Activated B cell treated with CpG ODN at 0.5 μM for 24 hours (primary cell): ENCODE data around the gene PSMB8. TPM values are rescaled to one million over a fixed set of nuclear protein-coding genes. Genes with fewer than 3 reads are reported as not detected.

ENCODE experiments used
- ATAC-seq: fragments of 200-7000 bp; cut with Tn5 transposase; one replicate; pipeline ENCODE4 v1.10.0; 2021; ENCODE audit warnings: low read depth, mild to moderate bottlenecking, moderate library complexity
- CTCF ChIA-PET: fragments of 350-600 bp; sonication (Branson Sonifier 250); formaldehyde crosslinking; loops from one replicate; lab custom pipeline; 2021; ENCODE audit warnings: antibody characterized with exemption; lab: Charles Lee
- POLR2A ChIA-PET: fragments of 350-600 bp; sonication (Branson Sonifier 250); formaldehyde crosslinking; loops from one replicate; lab custom pipeline; 2021; ENCODE audit warnings: antibody characterized with exemption; lab: Charles Lee
- DNase-seq: peaks from one replicate; pipeline ENCODE4 v3.0.0; 2022
- H3K27ac Mint-ChIP-seq: one replicate; pipeline ENCODE4 v1.8.0; 2020; ENCODE audit warnings: mixed read lengths
- H3K27me3 Mint-ChIP-seq: one replicate; pipeline ENCODE4 v1.8.0; 2021; ENCODE audit warnings: mixed read lengths
- H3K36me3 Mint-ChIP-seq: one replicate; pipeline ENCODE4 v1.8.0; 2021; ENCODE audit warnings: low read depth, mixed read lengths
- H3K4me1 Mint-ChIP-seq: one replicate; pipeline ENCODE4 v1.8.0; 2021; ENCODE audit warnings: mixed read lengths
- H3K4me3 Mint-ChIP-seq: one replicate; pipeline ENCODE4 v1.8.0; 2020; ENCODE audit warnings: mild to moderate bottlenecking, mixed read lengths
- H3K9me3 Mint-ChIP-seq: one replicate; pipeline ENCODE4 v1.8.0; 2020; ENCODE audit warnings: mixed read lengths
- CTCF ChIP-seq: fragments of 200-600 bp; IDR thresholded peaks from one replicate; pipeline ENCODE4 v1.8.0; 2022; ENCODE audit warnings: antibody characterized with exemption, mild to moderate bottlenecking
- intact Hi-C: fragments of 100-400 bp; cut with micrococcal nuclease; formaldehyde crosslinking; loops from one replicate; pipeline ENCODE4 v1.15.1; 2024
- total RNA-seq: library from RNA; stranded (reverse); gene quantifications from 2 replicates; pipeline ENCODE4 v1.2.3, GENCODE V29; 2022

Gene PSMB8
- total RNA-seq, 1 donor from 2014 or later: 182 TPM

GRCh38 chr6:32794510-32794909 lies 49.3 kb downstream of the PSMB8 start:
- Mint-ChIP-seq H3K27ac (peak overlapping the region; percentile 67), H3K36me3 (no peaks in the 10 kb centered on the region), H3K27me3 (no peaks in the 10 kb centered on the region), H3K4me3 (no peak overlapping the region), H3K4me1 (peaks cover 40% of the 10 kb centered on the region), H3K9me3 (peaks cover 6% of the 10 kb centered on the region)
- ChIA-PET POLR2A (interaction anchor here (0.6 to 2.5 kb wide), 12 partner anchors 20 to 965 kb away, joined by 3 to 16 read pairs (median 3); partner anchors contain the start of genes PSMB9, TAP1 and TAP2), CTCF (interaction anchor here (0.9 to 3.2 kb wide), 10 partner anchors 9 to 676 kb away, joined by 3 to 33 read pairs (median 4); partner anchors contain the start of gene TAP2)
- intact Hi-C loops: loop anchor here (10.0 kb wide), 1 partner anchor 750 kb away; no protein-coding TSS in a partner anchor
- no peak for DNase-seq
- TF ChIP-seq CTCF: no peak
- ATAC-seq: no peak

- DNase-seq (no peak), ATAC-seq (no peak)
- H3K4me3 Mint-ChIP-seq: no peak overlapping the region
- H3K4me1 Mint-ChIP-seq: peaks cover 40% of the 10 kb centered on the region
- CTCF ChIA-PET: interaction anchor here (0.9 to 3.2 kb wide), 7 partner anchors 10 to 548 kb away, joined by 3 to 33 read pairs (median 9); partner anchors contain the start of gene TAP2
- H3K27me3 Mint-ChIP-seq: no peaks in the 10 kb centered on the region
- no peak overlapping the region for H3K27ac Mint-ChIP-seq
- no peaks in the 10 kb centered on the region for H3K9me3 Mint-ChIP-seq
- H3K36me3 Mint-ChIP-seq: no peaks in the 10 kb centered on the region
- intact Hi-C loops: loop anchor here (10.0 kb wide), 1 partner anchor 748 kb away; no protein-coding TSS in a partner anchor
- POLR2A ChIA-PET: interaction anchor here (1.5 to 2.5 kb wide), 4 partner anchors 21 to 74 kb away, joined by 4 to 16 read pairs (median 10); partner anchors contain the start of genes PSMB9, TAP1 and TAP2
- no peak for TF ChIP-seq CTCF
Measured at GRCh38 chr6:32792901-32793435, 50.9 kb downstream of the PSMB8 start.

Other genes with a start within 250 kb of the PSMB8 start
- gene HLA-DQA1, start 206.6 kb downstream of the PSMB8 start, total RNA-seq: 628 and 664 TPM in 2 replicates
- 262 and 310 TPM in 2 replicates for gene HLA-DQB1, start 177.4 kb downstream of the PSMB8 start, total RNA-seq
- 231 and 237 TPM in 2 replicates for gene HLA-DQA2, start 102.7 kb downstream of the PSMB8 start, total RNA-seq
- gene HLA-DQB2, start 80.5 kb downstream of the PSMB8 start, total RNA-seq: 95.7 and 107 TPM in 2 replicates
- 95.6 and 101 TPM in 2 replicates for gene HLA-DOB, start 27.0 kb downstream of the PSMB8 start, total RNA-seq
- 141 and 172 TPM in 2 replicates for gene TAP2, start 5.3 kb downstream of the PSMB8 start, total RNA-seq
- 148 and 151 TPM in 2 replicates for gene TAP1, start 9.7 kb upstream of the PSMB8 start, total RNA-seq
- gene PSMB9, start 10.1 kb upstream of the PSMB8 start, total RNA-seq: 198 and 223 TPM in 2 replicates
- gene HLA-DMB, start 97.0 kb upstream of the PSMB8 start, total RNA-seq: 341 and 365 TPM in 2 replicates
- 371 and 387 TPM in 2 replicates for gene HLA-DMA, start 109.0 kb upstream of the PSMB8 start, total RNA-seq
- 347 and 370 TPM in 2 replicates for gene BRD2, start 124.5 kb upstream of the PSMB8 start, total RNA-seq
- gene HLA-DOA, start 165.5 kb upstream of the PSMB8 start, total RNA-seq: 153 and 167 TPM in 2 replicates
- gene HLA-DPA1, start 229.6 kb upstream of the PSMB8 start, total RNA-seq: 718 and 730 TPM in 2 replicates
- 853 and 854 TPM in 2 replicates for gene HLA-DPB1, start 231.9 kb upstream of the PSMB8 start, total RNA-seq